Prostate gland (tissue), 2 donors: Measurements from ENCODE around the gene RIC8B. TPM values are rescaled to one million over a fixed set of nuclear protein-coding genes. Genes with fewer than 3 reads are reported as not detected.

Experiments used
- DNase-seq: peaks from one replicate; pipeline ENCODE4 v3.0.0-alpha.2; 2019; ENCODE audit warnings: low spot score
- H3K27ac ChIP-seq, 2 donors: fragments of 200-600 bp; sonication (generic); 2 replicates each; pipeline ENCODE4 v1.5.1; 2017 to 2019
- H3K27me3 ChIP-seq: fragments of 200-600 bp; sonication (generic); replicated peaks from 2 replicates; pipeline ENCODE4 v1.5.1; 2019; ENCODE audit not compliant: insufficient read depth
- H3K36me3 ChIP-seq, 2 donors: fragments of 200-600 bp; sonication (generic); 1 replicate in 1 of 2; 2 replicates in 1 of 2; pipeline versions ENCODE4 v1.5.1 to v1.8.1; 2017 to 2019
- H3K4me1 ChIP-seq: fragments of 200-600 bp; sonication (generic); replicated peaks from 2 replicates; pipeline ENCODE4 v1.5.1; 2019
- H3K4me3 ChIP-seq, 2 donors: fragments of 200-600 bp; sonication (generic); 2 replicates each; pipeline ENCODE4 v1.5.1; 2017 to 2019
- H3K9me3 ChIP-seq: fragments of 200-600 bp; sonication (generic); 2 replicates; pipeline ENCODE4 v1.5.1; 2017
- POLR2A ChIP-seq: fragments of 450-650 bp; IDR thresholded peaks from one replicate; pipeline ENCODE4 v1.6.1; 2016; ENCODE audit warnings: antibody characterized with exemption, mild to moderate bottlenecking
- POLR2AphosphoS5 ChIP-seq: sonication (generic); formaldehyde crosslinking; IDR thresholded peaks from one replicate; pipeline ENCODE4 v1.6.1; 2017; ENCODE audit warnings: antibody characterized with exemption
- WGBS: methylation state at CpG from one replicate; pipeline ENCODE4 v1.1.5; 2018; 5-methylcytosine and 5-hydroxymethylcytosine counted together
- intact Hi-C: fragments of 100-400 bp; cut with DNase I; formaldehyde crosslinking; loops from one replicate; pipeline ENCODE4 v1.14.2; 2022
- total RNA-seq, 2 donors: library from RNA; depleted of rRNA; stranded (reverse); fragments of >200 nt; gene quantifications; one replicate each; pipeline ENCODE4 v1.1.0, GENCODE V29; 2016
- TF ChIP-seq, protein P1 (sequence below), 4 experiments: fragments of 200-600 bp in 2 of 4; fragments of 450-650 bp in 2 of 4; sonication (generic) in 2 of 4; IDR thresholded peaks; 1 replicate in 3 of 4; 2 replicates in 1 of 4; pipeline ENCODE4 v1.5.1; 2016 to 2019; ENCODE audit warnings: antibody characterized with exemption in 4 of 4, mild to moderate bottlenecking in 2 of 4, moderate library complexity in 2 of 4

Gene RIC8B
- total RNA-seq, 2 donors from 2014 or later = 9.2 to 12.4 TPM

DNA sequence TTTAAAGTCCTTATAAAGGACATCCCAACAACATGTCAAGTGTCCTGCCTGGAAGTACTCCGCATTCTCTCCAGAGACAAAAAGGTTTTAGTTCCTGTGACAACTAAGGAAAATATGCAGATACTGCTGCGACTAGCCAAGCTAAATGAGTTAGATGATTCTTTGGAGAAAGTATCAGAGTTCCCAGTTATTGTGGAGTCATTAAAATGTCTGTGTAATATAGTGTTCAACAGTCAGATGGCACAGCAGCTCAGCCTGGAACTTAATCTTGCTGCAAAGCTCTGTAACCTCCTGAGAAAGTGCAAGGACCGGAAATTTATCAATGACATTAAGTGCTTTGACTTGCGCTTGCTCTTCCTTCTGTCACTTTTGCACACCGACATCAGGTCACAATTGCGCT lies 40.2 kb downstream of the RIC8B start:
- no peak for DNase-seq
- WGBS = 86% methylated on average over 6 of the region's 6 CpGs
- TF ChIP-seq POLR2AphosphoS5 (no peak), POLR2A (no peak)
- TF ChIP-seq, protein P1, sequence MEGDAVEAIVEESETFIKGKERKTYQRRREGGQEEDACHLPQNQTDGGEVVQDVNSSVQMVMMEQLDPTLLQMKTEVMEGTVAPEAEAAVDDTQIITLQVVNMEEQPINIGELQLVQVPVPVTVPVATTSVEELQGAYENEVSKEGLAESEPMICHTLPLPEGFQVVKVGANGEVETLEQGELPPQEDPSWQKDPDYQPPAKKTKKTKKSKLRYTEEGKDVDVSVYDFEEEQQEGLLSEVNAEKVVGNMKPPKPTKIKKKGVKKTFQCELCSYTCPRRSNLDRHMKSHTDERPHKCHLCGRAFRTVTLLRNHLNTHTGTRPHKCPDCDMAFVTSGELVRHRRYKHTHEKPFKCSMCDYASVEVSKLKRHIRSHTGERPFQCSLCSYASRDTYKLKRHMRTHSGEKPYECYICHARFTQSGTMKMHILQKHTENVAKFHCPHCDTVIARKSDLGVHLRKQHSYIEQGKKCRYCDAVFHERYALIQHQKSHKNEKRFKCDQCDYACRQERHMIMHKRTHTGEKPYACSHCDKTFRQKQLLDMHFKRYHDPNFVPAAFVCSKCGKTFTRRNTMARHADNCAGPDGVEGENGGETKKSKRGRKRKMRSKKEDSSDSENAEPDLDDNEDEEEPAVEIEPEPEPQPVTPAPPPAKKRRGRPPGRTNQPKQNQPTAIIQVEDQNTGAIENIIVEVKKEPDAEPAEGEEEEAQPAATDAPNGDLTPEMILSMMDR (IDR thresholded peaks at IDR 0.05) = no peak
- Histone ChIP-seq H3K27me3 (no peaks in the 10 kb centered on the region), H3K36me3 (no peaks in the 10 kb centered on the region), H3K4me3 (no peak overlapping the region), H3K4me1 (no peaks in the 10 kb centered on the region), H3K9me3 (no peaks in the 10 kb centered on the region), H3K27ac (no peak overlapping the region)
- intact Hi-C loops = no loop called here

DNA sequence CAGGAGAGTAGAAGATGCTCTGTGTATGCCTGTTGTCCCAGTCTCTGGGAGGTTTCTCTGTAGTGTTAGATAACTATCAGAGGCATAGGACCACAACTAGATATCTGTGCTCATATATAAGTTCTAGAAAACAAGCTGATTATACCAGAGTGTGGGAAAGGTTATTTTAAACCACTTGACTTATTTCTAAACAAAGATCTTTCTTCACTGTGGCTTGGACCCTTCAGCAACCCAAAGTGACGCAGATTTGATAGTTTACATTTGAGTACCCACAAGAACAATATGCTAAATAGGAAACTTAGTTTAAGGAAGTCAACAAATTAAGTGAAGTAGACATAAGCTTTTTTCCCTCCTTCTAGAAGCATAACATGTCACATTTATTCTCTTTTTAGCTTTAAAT lies 41.3 kb downstream of the RIC8B start:
- no peak overlapping the region for H3K27ac ChIP-seq
- H3K4me1 ChIP-seq = no peaks in the 10 kb centered on the region
- H3K36me3 ChIP-seq = no peaks in the 10 kb centered on the region
- H3K27me3 ChIP-seq = no peaks in the 10 kb centered on the region
- no peak for DNase-seq
- H3K9me3 ChIP-seq = no peaks in the 10 kb centered on the region
- WGBS = 89% methylated on average over 1 of the region's 1 CpG
- intact Hi-C loops = no loop called here
- no peak overlapping the region for H3K4me3 ChIP-seq
- TF ChIP-seq POLR2AphosphoS5 (no peak), POLR2A (no peak)
- TF ChIP-seq, protein P1 (IDR thresholded peaks at IDR 0.05) = no peak

DNA sequence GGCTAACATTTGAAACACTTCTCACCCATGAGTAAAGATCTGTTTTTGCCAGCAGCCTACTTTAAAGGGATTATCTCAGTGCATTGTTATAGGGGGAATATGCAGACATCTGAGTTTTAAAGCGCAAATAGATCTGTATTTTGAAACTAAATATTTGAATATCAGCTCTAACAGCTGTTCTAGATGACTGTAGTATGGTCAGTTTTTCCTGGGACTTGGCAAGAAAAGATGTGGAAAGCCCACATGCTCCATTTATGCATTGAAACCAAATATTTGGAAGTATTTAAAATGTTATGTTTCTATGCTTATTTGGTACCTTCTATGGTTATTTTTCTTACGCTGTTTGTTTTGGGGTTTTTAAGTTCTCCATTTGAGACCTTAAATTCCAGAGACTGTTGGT lies 41.7 kb downstream of the RIC8B start:
- TF ChIP-seq POLR2AphosphoS5 (no peak), POLR2A (no peak)
- TF ChIP-seq, protein P1 (IDR thresholded peaks at IDR 0.05) = no peak
- Histone ChIP-seq H3K27me3 (no peaks in the 10 kb centered on the region), H3K36me3 (no peaks in the 10 kb centered on the region), H3K4me1 (no peaks in the 10 kb centered on the region), H3K9me3 (no peaks in the 10 kb centered on the region), H3K4me3 (no peak overlapping the region), H3K27ac (no peak overlapping the region)
- DNase-seq = no peak
- 95% methylated on average over 2 of the region's 2 CpGs for WGBS
- intact Hi-C loops = no loop called here

DNA sequence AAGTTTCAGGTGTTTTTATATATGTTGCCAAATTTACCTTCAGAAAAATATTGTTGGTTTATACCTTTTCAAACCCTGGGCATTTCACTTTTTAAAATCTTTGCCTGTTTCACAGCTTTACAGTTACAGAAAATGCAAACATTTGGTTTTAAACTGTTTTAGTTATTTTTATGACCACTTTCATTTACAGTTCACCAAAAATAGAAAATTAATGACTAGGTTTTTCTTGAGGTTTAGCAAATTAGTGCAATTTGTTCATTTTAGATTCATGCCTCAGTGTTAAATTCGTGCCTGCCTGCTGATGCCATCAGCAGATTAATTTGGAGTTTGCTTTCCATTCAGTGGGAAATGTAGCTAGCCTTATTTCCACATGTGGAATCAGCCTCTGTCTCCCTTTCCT lies 45.5 kb downstream of the RIC8B start:
- Histone ChIP-seq H3K9me3 (no peaks in the 10 kb centered on the region), H3K27ac (no peak overlapping the region), H3K27me3 (no peaks in the 10 kb centered on the region), H3K4me3 (no peak overlapping the region), H3K4me1 (no peaks in the 10 kb centered on the region), H3K36me3 (no peaks in the 10 kb centered on the region)
- no peak for DNase-seq
- 86% methylated on average over 1 of the region's 1 CpG for WGBS
- intact Hi-C loops = no loop called here
- TF ChIP-seq POLR2A = no peak

DNA sequence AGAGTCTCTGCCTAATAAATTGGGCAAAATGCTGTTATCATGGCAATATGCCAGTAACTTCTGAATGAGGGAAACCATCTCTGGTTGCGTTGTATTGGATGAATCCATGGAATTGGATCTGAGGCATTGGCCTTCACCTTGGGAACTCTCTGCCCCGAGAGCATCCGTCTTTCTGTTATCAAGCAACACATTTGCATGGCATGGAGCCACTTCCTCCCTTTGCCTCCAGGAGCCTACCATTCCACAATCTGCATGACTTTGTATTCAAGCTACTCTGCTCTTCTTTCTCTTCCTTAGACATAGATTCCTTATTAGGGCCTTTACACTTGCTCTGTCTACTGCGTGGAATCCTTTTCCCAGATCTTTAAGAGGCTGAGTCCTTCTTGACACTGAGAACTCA lies 57.2 kb downstream of the RIC8B start:
- TF ChIP-seq POLR2AphosphoS5 (no peak), POLR2A (no peak)
- TF ChIP-seq, protein P1 (IDR thresholded peaks at IDR 0.05) = no peak
- Histone ChIP-seq H3K4me3 (no peak overlapping the region), H3K36me3 (no peaks in the 10 kb centered on the region), H3K27me3 (no peaks in the 10 kb centered on the region), H3K9me3 (no peaks in the 10 kb centered on the region), H3K27ac (no peak overlapping the region), H3K4me1 (no peaks in the 10 kb centered on the region)
- intact Hi-C loops = no loop called here
- DNase-seq = no peak
- WGBS = 94% methylated on average over 4 of the region's 4 CpGs
